ENCODE results near the gene MPST.

Gene MPST

DNA sequence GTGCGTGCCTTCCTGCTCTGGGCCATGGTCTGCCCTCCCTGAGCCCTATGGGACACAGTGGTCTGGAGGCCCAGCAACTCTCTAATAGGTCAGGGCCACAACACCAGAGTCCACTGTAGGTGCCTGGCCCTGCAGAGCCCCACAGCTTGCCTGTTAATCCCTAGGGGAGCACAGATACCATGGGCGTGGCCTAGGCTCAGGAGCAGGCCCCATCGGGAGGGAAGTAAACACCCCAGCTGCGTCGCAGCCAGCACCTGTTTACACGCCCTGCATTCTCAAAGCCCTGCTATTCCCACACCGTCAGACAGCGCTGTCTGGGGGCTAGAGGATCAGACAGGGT lies 34.5 kb downstream of the MPST start:
- Histone ChIP-seq H2AFZ (ENCODE audit: low read length) (no peak overlapping the region), H3K9me3 (ENCODE audit: insufficient read depth, low read depth, low read length) (no peaks in the 10 kb centered on the region), H3K79me2 (ENCODE audit: insufficient read depth, low read length) (no peaks in the 10 kb centered on the region), H3K4me1 (ENCODE audit: insufficient read depth, low read length, poor library complexity, severe bottlenecking) (peaks cover 15% of the 10 kb centered on the region), H3K27me3 (ENCODE audit: insufficient read depth, low read length, poor library complexity, severe bottlenecking) (no peaks in the 10 kb centered on the region), H3K9me2 (replicated peaks; ENCODE audit: low read depth, low read length) (no peaks in the 10 kb centered on the region), H4K20me1 (ENCODE audit: insufficient read depth, low read length, poor library complexity, severe bottlenecking) (no peaks in the 10 kb centered on the region), H3K9ac (ENCODE audit: low read depth, low read length, poor library complexity, severe bottlenecking) (no peak overlapping the region), H3F3A (ENCODE audit: low read depth) (no peaks in the 10 kb centered on the region), H3K36me3 (ENCODE audit: insufficient read depth, low read length) (no peaks in the 10 kb centered on the region), H3K4me3 (ENCODE audit: low read length, poor library complexity, severe bottlenecking) (no peak overlapping the region), H3K4me2 (ENCODE audit: low read depth, low read length, poor library complexity, severe bottlenecking) (no peak overlapping the region)
- TF ChIP-seq EZH2phosphoT487 (IDR thresholded peaks at IDR 0.05; ENCODE audit: borderline replicate concordance): no peak
- TF ChIP-seq, protein P1, sequence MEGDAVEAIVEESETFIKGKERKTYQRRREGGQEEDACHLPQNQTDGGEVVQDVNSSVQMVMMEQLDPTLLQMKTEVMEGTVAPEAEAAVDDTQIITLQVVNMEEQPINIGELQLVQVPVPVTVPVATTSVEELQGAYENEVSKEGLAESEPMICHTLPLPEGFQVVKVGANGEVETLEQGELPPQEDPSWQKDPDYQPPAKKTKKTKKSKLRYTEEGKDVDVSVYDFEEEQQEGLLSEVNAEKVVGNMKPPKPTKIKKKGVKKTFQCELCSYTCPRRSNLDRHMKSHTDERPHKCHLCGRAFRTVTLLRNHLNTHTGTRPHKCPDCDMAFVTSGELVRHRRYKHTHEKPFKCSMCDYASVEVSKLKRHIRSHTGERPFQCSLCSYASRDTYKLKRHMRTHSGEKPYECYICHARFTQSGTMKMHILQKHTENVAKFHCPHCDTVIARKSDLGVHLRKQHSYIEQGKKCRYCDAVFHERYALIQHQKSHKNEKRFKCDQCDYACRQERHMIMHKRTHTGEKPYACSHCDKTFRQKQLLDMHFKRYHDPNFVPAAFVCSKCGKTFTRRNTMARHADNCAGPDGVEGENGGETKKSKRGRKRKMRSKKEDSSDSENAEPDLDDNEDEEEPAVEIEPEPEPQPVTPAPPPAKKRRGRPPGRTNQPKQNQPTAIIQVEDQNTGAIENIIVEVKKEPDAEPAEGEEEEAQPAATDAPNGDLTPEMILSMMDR (conservative IDR thresholded peaks at IDR 0.05; ENCODE audit: low read length): no peak

DNA sequence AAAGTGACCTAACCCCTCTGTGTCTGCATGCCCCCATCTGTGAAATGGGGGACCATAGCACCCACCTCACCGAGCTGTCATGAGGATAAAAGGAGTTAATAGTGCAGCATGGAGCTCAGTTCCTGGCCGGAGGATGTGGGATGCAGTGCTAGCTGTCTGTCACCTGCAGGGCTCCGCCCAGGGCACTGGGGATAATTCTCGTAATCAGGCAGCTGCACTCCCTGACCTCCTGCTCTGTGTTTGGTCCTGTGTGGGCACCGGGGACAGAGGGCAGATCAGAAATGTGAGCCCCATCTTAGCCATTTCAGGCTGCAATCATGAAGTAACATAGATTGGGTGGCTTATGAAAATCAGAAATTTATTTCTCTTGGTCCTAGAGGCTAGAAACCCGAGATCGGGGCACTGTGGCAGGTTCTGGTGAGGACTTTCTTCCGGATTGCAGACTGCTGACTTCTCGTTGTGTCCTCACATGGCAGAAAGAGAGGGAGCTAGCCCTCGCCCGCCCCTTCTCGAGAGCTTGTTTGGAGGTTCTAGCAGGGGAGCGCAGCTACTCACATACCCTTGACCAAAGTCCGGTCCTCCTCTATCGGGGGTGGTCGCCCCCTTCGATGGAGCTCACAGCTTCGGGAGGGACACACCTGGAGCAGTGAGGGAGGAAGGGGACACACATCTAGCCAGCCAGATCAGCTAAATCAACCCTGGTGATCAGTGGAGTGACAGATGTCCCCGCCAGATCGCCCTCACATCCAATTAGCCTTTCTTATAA lies 35.2 kb downstream of the MPST start:
- Histone ChIP-seq H3K36me3 (ENCODE audit: insufficient read depth, low read length) (no peaks in the 10 kb centered on the region), H3F3A (ENCODE audit: low read depth) (no peaks in the 10 kb centered on the region), H3K4me3 (ENCODE audit: low read length, poor library complexity, severe bottlenecking) (no peak overlapping the region), H3K4me1 (ENCODE audit: insufficient read depth, low read length, poor library complexity, severe bottlenecking) (peaks cover 17% of the 10 kb centered on the region), H3K9me3 (ENCODE audit: insufficient read depth, low read depth, low read length) (no peaks in the 10 kb centered on the region), H3K27me3 (ENCODE audit: insufficient read depth, low read length, poor library complexity, severe bottlenecking) (no peaks in the 10 kb centered on the region), H3K9me2 (replicated peaks; ENCODE audit: low read depth, low read length) (no peaks in the 10 kb centered on the region), H3K79me2 (ENCODE audit: insufficient read depth, low read length) (no peaks in the 10 kb centered on the region), H3K4me2 (ENCODE audit: low read depth, low read length, poor library complexity, severe bottlenecking) (no peak overlapping the region), H2AFZ (ENCODE audit: low read length) (no peak overlapping the region), H4K20me1 (ENCODE audit: insufficient read depth, low read length, poor library complexity, severe bottlenecking) (no peaks in the 10 kb centered on the region), H3K9ac (ENCODE audit: low read depth, low read length, poor library complexity, severe bottlenecking) (no peak overlapping the region)
- TF ChIP-seq, protein P1 (conservative IDR thresholded peaks at IDR 0.05; ENCODE audit: low read length): no peak
- no peak for TF ChIP-seq EZH2phosphoT487 (IDR thresholded peaks at IDR 0.05; ENCODE audit: borderline replicate concordance)

DNA sequence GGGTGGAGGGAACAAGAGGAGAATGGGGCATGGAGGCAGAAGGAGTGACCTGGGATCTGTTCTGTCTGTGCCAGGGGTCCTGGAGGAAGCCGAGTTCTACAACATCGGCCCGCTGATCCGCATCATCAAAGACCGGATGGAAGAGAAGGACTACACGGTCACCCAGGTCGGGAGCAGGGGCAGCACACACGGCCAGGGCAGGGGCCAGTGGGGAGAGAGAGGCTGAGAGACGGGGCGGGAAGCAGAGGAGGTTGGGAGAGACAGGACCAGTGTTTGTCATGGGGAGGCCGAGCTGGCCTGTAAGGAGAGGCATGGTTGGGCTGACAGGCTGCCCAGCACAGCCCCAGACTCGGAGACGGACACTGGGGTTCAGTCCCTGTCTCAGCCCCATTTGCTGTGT lies 36.7 kb downstream of the MPST start:
- H2AFZ ChIP-seq (ENCODE audit: low read length): no peak overlapping the region
- no peaks in the 10 kb centered on the region for H3K9me2 ChIP-seq (replicated peaks; ENCODE audit: low read depth, low read length)
- no peaks in the 10 kb centered on the region for H4K20me1 ChIP-seq (ENCODE audit: insufficient read depth, low read length, poor library complexity, severe bottlenecking)
- no peaks in the 10 kb centered on the region for H3K27me3 ChIP-seq (ENCODE audit: insufficient read depth, low read length, poor library complexity, severe bottlenecking)
- no peaks in the 10 kb centered on the region for H3K9me3 ChIP-seq (ENCODE audit: insufficient read depth, low read depth, low read length)
- H3K9ac ChIP-seq (ENCODE audit: low read depth, low read length, poor library complexity, severe bottlenecking): no peak overlapping the region
- no peak for TF ChIP-seq EZH2phosphoT487 (IDR thresholded peaks at IDR 0.05; ENCODE audit: borderline replicate concordance)
- TF ChIP-seq, protein P1 (conservative IDR thresholded peaks at IDR 0.05; ENCODE audit: low read length): no peak
- no peaks in the 10 kb centered on the region for H3F3A ChIP-seq (ENCODE audit: low read depth)
- no peaks in the 10 kb centered on the region for H3K79me2 ChIP-seq (ENCODE audit: insufficient read depth, low read length)
- no peak overlapping the region for H3K4me2 ChIP-seq (ENCODE audit: low read depth, low read length, poor library complexity, severe bottlenecking)
- H3K4me3 ChIP-seq (ENCODE audit: low read length, poor library complexity, severe bottlenecking): no peak overlapping the region
- H3K36me3 ChIP-seq (ENCODE audit: insufficient read depth, low read length): no peaks in the 10 kb centered on the region
- peaks cover 21% of the 10 kb centered on the region for H3K4me1 ChIP-seq (ENCODE audit: insufficient read depth, low read length, poor library complexity, severe bottlenecking)

Data from Loucy (cell line).